GM12865 (cell line): ENCODE measurements around the gene ADCY5.

Experiments
- DNase-seq: peaks from one replicate; pipeline ENCODE4 v3.0.0; 2010; ENCODE audit warnings: low read depth
- H3K4me3 ChIP-seq: 2 replicates; pipeline ENCODE4 v1.5.1; 2011; ENCODE audit warnings: mild to moderate bottlenecking, low read depth, low read length, control low read depth
- CTCF ChIP-seq: IDR thresholded peaks from 2 replicates; pipeline ENCODE4 v1.5.1; 2011; ENCODE audit warnings: low read length, control low read depth, low read depth, inconsistent platforms; ENCODE audit not compliant: insufficient read depth; ENCODE audit errors: missing control alignments

ADCY5 gene

DNA sequence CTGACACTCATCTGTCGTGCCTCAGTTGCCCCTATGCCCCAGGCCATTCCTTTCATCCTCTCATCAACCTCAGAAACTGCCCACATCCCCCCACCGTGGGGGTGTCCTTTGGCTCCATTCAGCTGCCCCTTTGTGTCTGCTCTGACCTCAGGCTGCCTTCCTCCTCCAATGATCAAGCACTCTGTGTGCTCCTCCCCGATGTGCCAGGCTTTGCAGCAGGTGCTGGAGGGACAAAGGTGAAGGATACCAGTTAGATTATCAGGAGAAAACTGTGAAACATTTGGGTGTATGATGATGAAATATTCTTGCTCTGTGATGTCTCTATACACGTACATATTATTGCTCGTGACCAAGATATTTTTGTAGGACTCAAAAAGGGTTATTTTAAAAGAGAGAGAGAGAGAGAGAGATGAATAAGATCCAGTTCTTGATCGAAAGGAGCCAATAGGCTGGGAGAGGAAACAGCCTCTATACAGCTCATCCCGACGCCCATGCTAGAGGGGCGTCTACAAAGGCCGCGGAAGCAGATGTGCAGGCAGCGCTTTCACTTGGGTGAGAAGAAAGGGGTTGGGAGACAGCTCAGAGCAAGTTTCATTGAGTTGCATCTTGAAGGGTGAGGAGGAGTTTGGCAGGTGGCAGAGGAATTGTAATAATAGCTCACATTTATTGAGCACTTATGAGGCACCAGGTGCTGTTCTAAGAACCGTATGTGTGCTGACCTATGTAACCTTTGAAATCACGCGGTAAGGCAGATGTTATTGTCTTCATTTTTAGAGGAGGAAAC is 28.3 kb upstream of the ADCY5 start:
- no peak for TF ChIP-seq CTCF
- H3K4me3 ChIP-seq = no peak overlapping the region
- no peak for DNase-seq

DNA sequence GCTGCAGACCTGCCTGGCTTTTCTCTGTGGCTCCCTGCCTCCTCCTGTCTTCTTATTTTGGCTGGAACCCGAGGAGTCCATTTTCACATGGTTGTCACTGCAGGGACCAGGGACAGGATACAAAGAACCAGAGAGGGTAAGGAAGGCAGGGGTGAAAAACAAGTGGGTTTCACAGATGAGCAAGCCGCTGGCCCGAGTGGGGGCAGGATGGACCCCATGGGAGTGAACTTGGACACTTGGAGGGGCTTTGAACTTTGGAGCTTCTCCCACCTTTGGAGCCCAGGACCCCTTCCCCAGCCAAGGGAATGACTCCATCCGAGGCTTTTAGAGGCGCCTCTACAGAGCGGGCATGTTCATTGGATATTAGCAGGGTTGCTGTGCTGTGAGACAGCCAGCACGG is 26.9 kb upstream of the ADCY5 start:
- no peak overlapping the region for H3K4me3 ChIP-seq
- DNase-seq = no peak
- no peak for TF ChIP-seq CTCF

GRCh38 chr3:123471106-123471505 is 22.2 kb upstream of the ADCY5 start:
- DNase-seq = no peak
- no peak for TF ChIP-seq CTCF
- no peak overlapping the region for H3K4me3 ChIP-seq

DNA sequence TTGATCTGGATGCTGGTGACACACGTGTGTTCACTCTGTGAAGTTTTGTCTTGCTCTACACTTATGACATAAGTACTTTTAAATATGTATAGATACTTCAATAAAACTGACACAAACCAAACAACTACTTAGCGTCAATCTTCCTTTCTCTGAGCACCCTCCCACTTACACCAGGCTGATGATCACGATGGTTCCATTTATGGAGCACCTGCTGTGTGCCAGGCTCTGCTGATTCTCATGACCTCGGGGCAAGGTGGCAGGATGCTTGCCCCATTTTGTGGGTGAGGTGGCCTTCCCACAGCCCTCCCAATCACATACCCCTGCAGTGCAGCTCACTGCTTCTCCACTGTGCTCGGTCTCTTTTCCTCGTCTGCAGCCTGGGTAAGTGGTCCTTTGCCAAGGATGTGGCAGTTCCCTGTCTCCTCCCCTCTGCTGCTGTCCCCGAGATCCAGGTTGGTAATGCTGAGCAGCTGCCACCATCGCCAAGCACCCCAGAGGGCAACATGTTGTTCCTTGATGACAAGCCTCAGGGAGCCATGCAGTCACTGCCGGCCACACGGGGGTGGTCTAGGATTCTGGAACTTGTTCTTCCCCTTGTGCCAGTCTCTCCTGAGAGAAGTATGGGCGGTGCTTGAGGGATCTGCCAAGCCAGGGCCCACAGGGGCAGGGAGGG is 20.6 kb upstream of the ADCY5 start:
- no peak overlapping the region for H3K4me3 ChIP-seq
- TF ChIP-seq CTCF = no peak
- DNase-seq = no peak

DNA sequence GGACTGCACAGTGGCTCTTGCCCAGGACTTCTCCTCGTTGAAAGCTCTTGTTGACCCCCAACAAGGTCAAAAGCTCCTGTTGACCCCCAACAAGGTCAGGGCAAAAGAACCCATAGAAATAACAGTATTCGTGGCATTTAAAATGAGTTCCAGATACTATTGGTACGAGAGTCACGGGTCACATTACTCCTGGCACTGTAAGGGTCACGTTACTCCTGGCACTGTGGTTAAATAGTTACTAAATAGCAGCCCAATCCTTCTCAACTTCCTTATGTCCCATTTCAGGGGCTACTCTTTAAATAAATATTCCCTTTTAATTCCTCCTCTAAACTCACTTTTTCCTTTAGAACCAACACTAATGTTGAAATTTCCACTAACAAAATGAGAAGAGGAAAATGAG is 18.2 kb upstream of the ADCY5 start:
- TF ChIP-seq CTCF = no peak
- H3K4me3 ChIP-seq = no peak overlapping the region
- DNase-seq = no peak

DNA sequence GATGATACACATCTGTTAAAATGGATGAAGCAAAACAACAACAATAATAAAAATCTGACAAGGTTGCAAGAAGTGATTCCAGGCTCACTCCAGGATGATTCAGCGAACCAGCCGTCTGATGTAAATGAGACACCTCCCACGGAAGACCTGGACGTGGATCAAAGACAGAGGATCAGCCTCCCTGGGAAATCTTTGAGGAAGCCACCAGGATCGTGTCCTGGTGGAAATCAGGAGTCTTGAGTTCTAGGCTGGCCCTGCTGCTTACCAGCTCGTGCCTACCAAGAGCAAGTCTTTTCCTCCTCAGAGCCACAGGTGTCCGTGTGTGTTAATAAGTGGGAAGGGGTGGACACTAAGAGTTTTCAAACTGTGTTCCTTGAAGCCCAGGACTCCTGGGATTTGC is 15.3 kb upstream of the ADCY5 start:
- no peak for DNase-seq
- TF ChIP-seq CTCF = no peak

More for the DNA sequence above, 15.3 kb upstream of the ADCY5 start:
- no peak overlapping the region for H3K4me3 ChIP-seq
